Osteoblast (primary cell): Measurements from ENCODE around the gene CREG2. TPM values are rescaled to one million over a fixed set of nuclear protein-coding genes. Genes with fewer than 3 reads are reported as not detected.

ENCODE experiments used
- DNase-seq: peaks from one replicate; pipeline ENCODE4 v3.0.0; 2011; ENCODE audit warnings: low spot score, mixed read lengths; ENCODE audit not compliant: insufficient read length; ENCODE audit errors: missing footprints
- H2AFZ ChIP-seq: 2 replicates; pipeline ENCODE4 v1.6.0; 2011; ENCODE audit warnings: mild to moderate bottlenecking, low read length
- H3K27ac ChIP-seq: 2 replicates; pipeline ENCODE4 v1.5.1; 2011; ENCODE audit warnings: mild to moderate bottlenecking, low read depth, low read length, moderate library complexity
- H3K27me3 ChIP-seq: 2 replicates; pipeline ENCODE4 v1.6.0; 2012; ENCODE audit warnings: mild to moderate bottlenecking, control low read depth, inconsistent platforms, low read length, moderate library complexity; ENCODE audit not compliant: insufficient read depth
- H3K36me3 ChIP-seq: 2 replicates; pipeline ENCODE4 v1.5.1; 2011; ENCODE audit warnings: mild to moderate bottlenecking, low read length, control low read depth, moderate library complexity; ENCODE audit not compliant: insufficient read depth
- H3K4me1 ChIP-seq: 2 replicates; pipeline ENCODE4 v1.5.1; 2011; ENCODE audit warnings: mild to moderate bottlenecking, low read length, control low read depth, moderate library complexity; ENCODE audit not compliant: insufficient read depth
- H3K4me2 ChIP-seq: 2 replicates; pipeline ENCODE4 v1.6.0; 2011; ENCODE audit warnings: mild to moderate bottlenecking, low read length; ENCODE audit not compliant: insufficient read depth
- H3K4me3 ChIP-seq: fragments of 200-600 bp; sonication (generic); 3 replicates; pipeline ENCODE4 v1.5.1; 2012; ENCODE audit warnings: mild to moderate bottlenecking, low read length, inconsistent platforms; ENCODE audit not compliant: insufficient read depth
- H3K79me2 ChIP-seq: 2 replicates; pipeline ENCODE4 v1.6.0; 2012; ENCODE audit warnings: mild to moderate bottlenecking, low read length, control low read depth, inconsistent platforms; ENCODE audit not compliant: insufficient read depth
- H3K9me3 ChIP-seq: 2 replicates; pipeline ENCODE4 v1.5.1; 2011; ENCODE audit warnings: low read depth, low read length, control low read depth
- H4K20me1 ChIP-seq: 2 replicates; pipeline ENCODE4 v1.6.0; 2012; ENCODE audit warnings: mild to moderate bottlenecking, low read length, control low read depth; ENCODE audit not compliant: insufficient read depth
- total RNA-seq: library from RNA; depleted of rRNA; stranded (reverse); fragments of >200 nt; gene quantifications from 2 replicates; pipeline ENCODE4 v1.2.3, GENCODE V29; 2012
- TF ChIP-seq, protein P1 (sequence below): IDR thresholded peaks from 2 replicates; pipeline ENCODE4 v1.5.1; 2011; ENCODE audit warnings: mild to moderate bottlenecking, low read depth, low read length, moderate library complexity; ENCODE audit errors: extremely low read depth

Gene CREG2
- total RNA-seq, 1 donor, result 0.36 TPM

DNA sequence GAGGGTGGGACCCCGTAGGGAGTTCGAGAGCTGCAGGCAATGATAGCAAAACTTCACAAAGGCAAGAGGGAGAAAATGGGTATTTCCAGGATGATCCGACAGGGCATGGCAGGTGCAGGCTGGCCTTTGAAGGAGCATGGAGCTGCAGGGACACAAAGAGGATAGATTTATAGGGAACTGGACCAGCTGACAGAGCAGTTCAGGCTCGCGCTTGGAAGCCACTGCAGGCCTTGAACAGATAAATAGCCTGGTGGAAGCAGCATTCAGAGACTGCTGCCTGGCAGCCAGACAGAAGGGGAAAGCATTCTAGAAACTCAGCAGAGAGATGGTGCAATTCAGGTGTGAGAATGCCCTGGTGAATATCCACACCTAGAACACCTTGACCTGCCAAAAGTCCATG lies 29.3 kb upstream of the CREG2 start:
- TF ChIP-seq, protein P1, sequence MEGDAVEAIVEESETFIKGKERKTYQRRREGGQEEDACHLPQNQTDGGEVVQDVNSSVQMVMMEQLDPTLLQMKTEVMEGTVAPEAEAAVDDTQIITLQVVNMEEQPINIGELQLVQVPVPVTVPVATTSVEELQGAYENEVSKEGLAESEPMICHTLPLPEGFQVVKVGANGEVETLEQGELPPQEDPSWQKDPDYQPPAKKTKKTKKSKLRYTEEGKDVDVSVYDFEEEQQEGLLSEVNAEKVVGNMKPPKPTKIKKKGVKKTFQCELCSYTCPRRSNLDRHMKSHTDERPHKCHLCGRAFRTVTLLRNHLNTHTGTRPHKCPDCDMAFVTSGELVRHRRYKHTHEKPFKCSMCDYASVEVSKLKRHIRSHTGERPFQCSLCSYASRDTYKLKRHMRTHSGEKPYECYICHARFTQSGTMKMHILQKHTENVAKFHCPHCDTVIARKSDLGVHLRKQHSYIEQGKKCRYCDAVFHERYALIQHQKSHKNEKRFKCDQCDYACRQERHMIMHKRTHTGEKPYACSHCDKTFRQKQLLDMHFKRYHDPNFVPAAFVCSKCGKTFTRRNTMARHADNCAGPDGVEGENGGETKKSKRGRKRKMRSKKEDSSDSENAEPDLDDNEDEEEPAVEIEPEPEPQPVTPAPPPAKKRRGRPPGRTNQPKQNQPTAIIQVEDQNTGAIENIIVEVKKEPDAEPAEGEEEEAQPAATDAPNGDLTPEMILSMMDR, result no peak
- H3K27ac ChIP-seq, result no peak overlapping the region
- peaks cover 9% of the 10 kb centered on the region for H3K36me3 ChIP-seq
- no peak for DNase-seq
- H2AFZ ChIP-seq, result no peak overlapping the region
- H3K9me3 ChIP-seq, result no peaks in the 10 kb centered on the region
- no peaks in the 10 kb centered on the region for H3K79me2 ChIP-seq
- no peaks in the 10 kb centered on the region for H3K4me1 ChIP-seq
- no peaks in the 10 kb centered on the region for H3K27me3 ChIP-seq
- H3K4me2 ChIP-seq, result no peak overlapping the region
- H4K20me1 ChIP-seq, result no peaks in the 10 kb centered on the region
- no peak overlapping the region for H3K4me3 ChIP-seq

DNA sequence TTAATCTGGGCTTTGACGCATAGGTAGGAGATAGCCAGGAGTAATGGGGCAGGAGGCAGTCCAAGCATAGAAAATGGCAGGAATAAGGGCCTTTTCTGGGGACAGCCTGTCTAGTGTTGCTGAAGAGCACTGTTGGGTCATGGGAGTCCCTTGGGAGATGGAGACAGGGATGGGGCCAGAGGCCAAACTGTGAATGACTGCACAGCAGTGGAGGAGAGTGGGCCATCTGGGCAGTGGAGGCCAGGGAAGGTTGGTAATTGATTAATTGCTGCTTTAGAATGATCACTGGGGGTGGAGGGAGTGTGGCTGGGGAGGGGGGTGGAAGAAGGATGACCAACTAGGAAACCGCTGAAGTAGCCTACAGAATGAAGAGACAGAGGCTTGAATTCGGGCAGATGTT lies 28.6 kb upstream of the CREG2 start:
- no peak for DNase-seq
- H4K20me1 ChIP-seq, result no peaks in the 10 kb centered on the region
- H3K36me3 ChIP-seq, result peaks cover 12% of the 10 kb centered on the region
- no peak overlapping the region for H2AFZ ChIP-seq
- H3K4me1 ChIP-seq, result no peaks in the 10 kb centered on the region
- no peaks in the 10 kb centered on the region for H3K79me2 ChIP-seq
- TF ChIP-seq, protein P1, result no peak
- H3K27ac ChIP-seq, result no peak overlapping the region
- H3K9me3 ChIP-seq, result no peaks in the 10 kb centered on the region
- H3K4me3 ChIP-seq, result no peak overlapping the region
- H3K27me3 ChIP-seq, result no peaks in the 10 kb centered on the region
- H3K4me2 ChIP-seq, result no peak overlapping the region

DNA sequence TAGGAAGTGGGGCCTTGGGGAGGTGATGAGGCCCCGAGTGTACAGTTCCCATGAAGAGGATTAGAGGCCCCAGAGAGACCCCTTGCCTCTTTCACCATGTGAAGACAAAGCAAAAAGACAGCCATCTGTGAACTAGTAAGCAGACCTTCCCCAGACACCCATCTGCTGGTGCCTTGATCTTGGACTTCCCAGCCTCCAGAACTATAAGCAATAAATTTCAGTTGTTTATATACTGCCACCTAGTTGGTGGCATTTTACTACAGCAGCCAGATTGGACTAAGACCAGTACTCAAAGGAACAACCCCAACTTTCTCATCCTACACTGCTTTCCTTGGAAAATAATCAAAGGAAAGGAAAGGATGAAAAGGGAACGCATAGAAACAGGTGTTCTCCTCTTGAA lies 27.9 kb upstream of the CREG2 start:
- Histone ChIP-seq H3K4me1 (no peaks in the 10 kb centered on the region), H3K4me2 (no peak overlapping the region), H3K27ac (no peak overlapping the region), H2AFZ (no peak overlapping the region), H3K9me3 (no peaks in the 10 kb centered on the region), H4K20me1 (no peaks in the 10 kb centered on the region), H3K79me2 (no peaks in the 10 kb centered on the region), H3K36me3 (peaks cover 16% of the 10 kb centered on the region), H3K4me3 (no peak overlapping the region), H3K27me3 (no peaks in the 10 kb centered on the region)
- no peak for DNase-seq
- TF ChIP-seq, protein P1, result no peak

DNA sequence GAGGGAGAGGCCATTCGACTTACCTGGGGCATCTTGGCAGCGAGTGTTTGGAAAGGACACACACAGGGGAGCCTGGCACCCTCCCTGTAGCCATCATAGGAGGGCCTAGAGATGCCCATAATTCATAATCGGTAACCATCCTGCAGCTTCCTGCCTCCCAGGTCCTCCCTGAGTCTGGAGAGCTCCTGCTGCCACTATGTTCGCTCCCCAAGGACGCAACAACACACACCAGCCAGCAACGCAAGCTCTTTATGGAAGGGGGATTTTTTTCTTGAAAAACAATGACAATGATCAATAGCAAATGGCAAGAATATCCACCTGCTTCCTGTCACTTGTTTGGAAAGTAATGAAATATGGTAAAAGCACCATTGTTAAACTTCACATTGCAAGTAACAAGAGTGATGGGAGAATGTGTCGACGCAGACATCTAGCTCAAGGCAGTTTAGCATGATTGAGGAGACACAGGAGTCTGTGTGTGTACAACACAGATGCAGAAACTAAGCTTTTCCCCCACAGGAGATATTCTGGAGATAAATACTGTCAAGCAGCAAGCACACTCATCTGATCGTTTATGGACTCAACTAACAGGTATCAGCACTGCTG lies 24.9 kb upstream of the CREG2 start:
- H3K4me3 ChIP-seq, result no peak overlapping the region
- H3K27ac ChIP-seq, result no peak overlapping the region
- H3K4me1 ChIP-seq, result no peaks in the 10 kb centered on the region
- no peaks in the 10 kb centered on the region for H3K79me2 ChIP-seq
- peaks cover 20% of the 10 kb centered on the region for H3K36me3 ChIP-seq
- H2AFZ ChIP-seq, result no peak overlapping the region
- H3K9me3 ChIP-seq, result no peaks in the 10 kb centered on the region
- no peaks in the 10 kb centered on the region for H4K20me1 ChIP-seq
- no peak overlapping the region for H3K4me2 ChIP-seq
- no peak for DNase-seq
- TF ChIP-seq, protein P1, result no peak
- no peaks in the 10 kb centered on the region for H3K27me3 ChIP-seq
